Measurements from ENCODE around the gene PLN.

The PLN gene

DNA sequence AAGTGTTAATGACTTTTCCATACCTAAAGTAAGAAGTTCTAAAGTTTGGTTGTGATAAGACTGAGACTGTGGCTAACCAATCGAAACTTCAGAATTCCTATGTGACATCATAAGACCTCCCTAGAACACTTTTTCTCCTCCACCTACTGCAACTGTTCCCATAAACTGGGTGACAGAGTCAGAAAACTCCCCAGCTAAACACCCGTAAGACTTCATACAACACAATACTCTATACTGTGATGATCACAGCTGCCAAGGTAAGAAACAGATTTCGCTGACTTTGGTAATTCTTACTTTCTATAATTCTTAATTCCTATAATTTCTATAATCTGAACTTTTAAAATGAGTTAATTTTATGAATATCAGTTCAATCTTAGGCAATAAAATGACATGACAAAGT is at the start of gene PLN:
PLN (plus strand) TSS at position 161 of the 400 bp plus-strand sequence. CDS start 10,626 bp downstream, outside the sequence.
- DNase-seq = no peak

DNA sequence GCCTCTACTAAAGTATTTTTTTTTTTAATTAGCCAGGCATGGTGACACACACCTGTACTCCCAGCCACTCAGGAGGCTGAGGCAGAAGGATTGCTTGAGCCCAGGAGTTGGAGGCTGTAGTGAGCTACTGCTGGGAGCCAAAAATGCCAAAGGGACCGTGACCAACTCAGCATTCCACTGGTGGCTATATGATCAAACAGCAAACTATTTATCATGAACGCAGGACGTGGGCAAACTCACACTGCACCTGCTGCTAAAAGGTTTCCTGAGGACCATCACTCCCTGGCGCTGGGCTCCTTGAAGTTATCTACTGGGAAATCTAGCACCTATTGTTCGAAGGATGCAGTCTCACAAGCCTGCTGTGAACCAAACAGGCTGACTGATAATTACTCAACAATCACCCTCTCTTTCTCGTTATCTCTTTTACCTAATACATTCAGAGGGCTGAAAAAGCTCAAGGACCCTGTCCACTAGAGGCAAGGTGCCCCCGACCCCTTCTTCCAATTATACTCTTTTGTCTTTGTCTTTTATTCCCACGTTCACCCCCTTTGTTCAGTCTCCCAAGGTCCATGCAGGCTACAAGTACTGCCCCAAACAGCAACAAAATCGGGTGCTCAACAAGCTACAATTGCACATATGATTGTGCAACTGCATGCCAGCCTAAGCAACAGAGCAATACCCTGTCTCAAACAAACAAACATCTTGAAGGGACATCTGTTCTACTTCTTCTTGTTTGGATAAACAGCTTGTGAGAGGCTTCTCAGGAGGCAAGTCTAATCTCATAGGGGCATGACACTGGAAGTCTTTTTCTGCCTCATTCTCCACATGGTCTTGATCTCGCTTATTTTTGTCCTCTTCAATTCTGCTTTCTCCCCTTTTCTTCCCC is 47.7 kb upstream of the PLN start:
- DNase-seq = no peak

DNA sequence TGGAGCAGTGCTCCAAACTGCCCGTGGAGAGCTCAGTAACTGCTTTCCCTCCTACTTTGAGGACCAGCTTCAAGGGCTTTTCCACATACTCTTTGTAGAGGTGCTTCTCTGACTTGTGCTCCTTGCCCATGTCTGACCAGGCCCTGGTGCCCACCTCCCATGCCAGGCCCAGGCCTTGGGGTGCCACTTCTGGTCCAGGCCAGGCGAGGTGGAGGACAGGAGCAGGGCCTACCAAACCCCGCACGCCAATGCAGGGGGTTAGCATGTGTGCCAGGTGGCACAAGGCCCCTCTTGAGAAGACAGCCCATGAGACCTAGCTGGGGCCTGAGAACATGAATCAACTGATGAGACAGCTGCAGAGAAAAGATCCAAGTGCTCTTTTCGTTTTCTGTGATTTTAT is 47.0 kb upstream of the PLN start:
- DNase-seq = no peak

DNA sequence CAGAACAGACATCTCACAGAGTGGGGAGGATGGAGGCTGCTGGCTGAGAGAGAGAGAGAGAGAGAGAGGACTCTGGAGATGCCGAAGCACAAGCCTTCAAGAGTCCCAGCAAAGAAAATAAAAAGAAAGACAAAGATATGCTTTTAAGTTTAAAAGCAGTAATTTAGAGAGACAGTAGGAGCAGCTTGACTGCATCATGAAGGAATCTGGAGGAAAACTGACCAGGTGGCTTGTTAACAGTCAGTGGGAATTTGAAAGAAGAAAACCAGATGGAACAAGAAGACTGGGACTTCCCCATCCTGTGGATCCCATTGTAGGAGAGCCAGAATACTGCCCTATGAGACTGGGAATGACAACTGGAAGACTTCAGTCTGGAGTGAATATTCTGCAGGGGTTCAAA is 46.3 kb upstream of the PLN start:
- DNase-seq = no peak

DNA sequence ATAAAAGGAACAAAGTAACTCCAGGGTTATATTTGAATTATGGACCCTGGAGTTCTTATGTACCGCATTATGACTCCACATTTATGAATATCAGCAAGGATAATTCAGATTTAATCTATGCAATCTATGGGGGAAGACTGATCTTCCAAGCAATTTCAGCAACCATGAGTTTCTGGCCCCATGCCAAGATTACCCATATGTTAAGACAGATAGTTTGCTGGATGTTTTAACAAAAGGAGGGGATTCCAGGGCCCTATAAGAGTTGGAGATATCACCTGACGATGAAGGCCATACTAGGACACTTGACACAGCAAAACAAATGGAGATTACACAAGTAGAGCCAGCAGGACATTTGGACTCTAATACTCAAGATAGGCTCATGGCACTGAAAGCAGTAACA is 45.9 kb upstream of the PLN start:
- no peak for DNase-seq

DNA sequence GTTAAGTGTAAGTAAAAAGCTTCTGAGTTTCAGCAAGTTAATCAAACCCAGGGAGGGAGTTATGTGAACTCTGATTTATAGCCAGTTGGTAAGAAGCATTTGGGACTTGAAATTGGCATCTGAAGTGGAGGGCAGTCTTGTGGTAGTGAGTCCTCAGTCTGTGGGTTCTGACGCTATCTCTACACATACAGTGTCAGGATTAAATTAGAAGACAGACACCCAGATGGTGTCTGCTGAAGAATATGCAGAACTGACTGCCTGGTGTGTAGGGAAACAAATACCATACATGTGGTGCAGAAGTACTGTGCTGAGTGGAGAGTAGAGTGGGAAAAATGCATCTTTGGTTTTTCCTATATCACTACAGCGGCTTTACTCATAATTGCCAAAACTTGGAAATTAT is 43.5 kb upstream of the PLN start:
- DNase-seq = no peak

DNA sequence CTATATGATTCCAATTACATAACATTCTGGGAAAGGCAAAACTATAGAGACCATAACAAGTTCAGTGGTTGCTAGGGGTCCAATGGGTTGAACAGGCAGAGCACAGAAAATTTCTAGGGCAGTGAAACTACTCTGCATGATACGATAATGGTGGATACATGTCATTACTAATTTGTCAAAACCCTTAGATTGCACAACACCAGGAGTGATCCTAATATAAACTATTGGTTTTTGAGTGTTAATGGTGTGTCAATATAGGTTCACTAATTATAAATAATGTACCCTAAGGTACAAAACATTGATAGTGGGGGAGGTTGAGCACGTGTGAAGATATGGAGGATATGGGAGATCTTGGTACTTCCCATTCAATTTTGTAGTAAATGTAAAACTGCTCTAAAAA is 42.4 kb upstream of the PLN start:
- DNase-seq = no peak

DNA sequence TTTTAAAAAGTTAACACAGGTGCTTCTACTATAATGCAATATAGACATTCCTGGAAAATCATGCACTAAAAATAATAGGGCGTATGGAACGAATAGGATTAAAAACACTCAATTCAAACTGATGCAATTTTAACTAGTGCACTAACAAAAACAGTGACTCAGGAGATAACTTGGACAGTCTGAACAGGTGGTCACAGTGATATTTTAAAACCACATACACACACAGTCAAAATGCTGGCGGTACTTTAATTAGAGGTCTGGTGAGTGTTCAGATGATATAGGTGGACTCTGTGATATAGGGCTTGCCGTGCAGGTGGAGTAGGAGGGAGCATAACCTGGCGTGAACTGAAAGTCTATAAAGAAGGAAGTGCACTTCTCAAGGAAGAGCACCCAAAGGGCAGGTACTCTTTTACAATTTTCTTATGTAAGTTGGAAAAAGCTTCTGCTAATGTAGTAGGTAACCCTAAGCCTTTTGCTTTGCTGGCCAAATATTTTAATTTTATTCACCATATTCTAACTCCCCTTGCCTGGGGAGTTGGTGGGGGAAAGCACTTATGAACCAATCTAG is 41.9 kb upstream of the PLN start:
- no peak for DNase-seq

DNA sequence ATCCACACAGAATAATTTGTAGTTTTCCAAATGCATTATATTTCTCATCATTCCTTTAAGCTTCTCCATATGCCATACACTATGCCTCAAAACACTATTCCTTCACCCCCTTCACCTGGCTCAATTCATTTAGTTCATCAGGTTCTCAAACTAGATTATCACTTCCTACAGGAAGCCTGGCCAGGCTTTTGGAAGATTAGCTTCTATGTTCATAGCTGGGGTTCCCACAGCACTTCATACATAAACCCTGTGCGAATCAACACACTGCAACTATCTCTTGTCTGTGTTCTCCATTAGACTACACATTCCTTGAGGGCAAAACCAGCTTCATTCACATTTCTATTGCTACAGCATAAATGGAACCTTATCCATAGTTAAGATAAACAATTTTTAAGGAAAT is 40.5 kb upstream of the PLN start:
- no peak for DNase-seq

DNA sequence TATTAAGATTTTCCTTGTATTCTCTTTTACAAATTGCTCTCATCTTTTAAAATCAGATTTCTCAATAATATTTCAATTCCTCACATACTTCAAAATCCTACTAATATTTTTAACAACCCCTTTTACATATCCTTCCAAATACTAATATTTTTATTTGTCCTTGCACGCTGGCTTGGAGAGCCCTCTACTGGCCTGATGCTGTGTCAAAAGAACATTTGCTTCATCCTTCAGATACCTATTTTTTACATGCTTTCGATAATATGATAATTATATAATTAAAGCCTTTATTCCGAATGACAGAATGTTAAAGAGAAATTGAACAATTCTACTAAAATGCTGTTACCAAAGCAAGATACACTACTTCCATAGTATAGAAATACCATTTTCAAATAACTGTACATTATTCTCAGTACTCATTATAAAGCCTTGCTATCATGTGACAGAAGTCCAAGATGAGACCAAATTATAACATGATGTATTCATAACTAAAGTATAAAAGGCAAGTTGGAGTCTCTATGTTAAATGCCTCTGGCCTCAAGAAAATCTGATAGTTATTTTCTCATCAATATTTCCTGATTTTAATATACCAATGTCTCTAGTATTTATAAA is 39.0 kb upstream of the PLN start:
- DNase-seq = peak in 1 of 2 experiments; percentile 9

DNA sequence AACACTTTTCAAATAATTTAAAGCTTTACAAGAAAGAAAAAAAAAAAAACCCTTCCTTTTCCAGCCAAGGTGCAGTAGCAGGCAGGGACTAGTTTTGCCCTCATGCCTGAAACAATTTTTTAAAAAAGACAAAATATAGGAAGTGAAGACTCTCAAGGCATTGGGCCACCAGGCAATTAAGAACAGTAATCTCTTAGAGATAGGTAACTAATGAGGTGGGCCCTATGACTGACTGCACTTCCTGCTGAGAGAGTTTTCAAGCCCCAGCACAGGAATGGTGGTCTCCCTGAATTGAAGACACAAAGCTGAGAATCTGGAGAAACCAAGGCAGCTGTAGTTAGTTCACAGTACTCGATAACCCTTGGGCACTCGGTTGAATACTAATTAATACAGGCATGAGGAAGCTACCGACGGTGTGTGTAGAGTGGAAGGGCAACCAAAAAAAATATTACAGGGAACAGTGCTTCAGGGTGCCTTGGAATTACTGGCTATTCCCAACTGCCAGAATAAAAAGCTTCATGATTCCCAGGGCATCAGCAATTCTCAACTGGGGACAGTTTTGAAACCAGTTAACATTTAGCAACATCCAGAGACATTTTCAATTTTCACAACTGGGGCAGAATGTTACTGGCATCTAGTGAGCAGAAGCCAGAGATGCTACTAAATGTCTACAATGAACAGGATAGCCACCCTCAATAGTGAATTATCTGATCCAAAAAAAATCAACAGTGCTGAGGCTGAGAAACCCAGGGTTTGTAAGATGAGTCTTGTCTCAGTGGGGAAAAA is 36.0 kb upstream of the PLN start:
- no peak for DNase-seq

DNA sequence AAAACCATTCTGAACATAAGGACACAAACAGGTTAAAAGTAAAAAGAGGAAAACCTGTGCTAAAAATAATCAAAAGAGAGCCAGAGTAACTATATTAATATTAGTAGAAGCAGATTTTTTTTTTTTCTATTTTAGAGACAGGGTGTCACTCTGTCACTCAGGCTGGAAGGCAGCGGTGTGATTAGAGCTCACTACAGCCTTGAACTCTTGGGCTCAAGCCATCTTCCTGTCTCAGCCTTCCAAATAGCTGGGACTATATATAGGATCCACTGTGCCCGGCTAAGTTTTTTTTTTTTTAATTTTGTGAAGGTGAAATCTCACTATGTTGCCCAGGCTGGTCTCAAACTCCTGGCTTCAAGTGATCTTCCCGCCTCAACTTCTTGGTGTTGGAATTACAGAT is 33.4 kb upstream of the PLN start:
- DNase-seq = no peak

DNA sequence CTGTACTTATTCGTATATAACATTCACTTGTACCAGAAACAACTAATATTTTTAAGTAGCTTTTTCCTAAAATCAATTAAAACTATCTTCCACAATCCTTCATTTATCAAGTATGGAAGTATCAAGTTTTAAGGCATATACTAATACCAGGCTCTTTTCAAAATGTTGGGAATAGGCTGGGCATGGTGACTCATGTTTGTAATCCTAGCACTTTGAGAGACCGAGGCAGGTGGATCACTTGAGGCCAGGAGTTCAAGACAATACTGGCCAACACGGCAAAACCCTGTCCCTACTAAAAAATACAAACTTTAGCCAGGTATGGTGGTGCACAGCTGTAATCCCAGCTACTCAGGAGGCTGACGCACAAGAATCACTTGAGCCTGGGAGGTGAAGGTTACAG is 25.7 kb upstream of the PLN start:
- no peak for DNase-seq

DNA sequence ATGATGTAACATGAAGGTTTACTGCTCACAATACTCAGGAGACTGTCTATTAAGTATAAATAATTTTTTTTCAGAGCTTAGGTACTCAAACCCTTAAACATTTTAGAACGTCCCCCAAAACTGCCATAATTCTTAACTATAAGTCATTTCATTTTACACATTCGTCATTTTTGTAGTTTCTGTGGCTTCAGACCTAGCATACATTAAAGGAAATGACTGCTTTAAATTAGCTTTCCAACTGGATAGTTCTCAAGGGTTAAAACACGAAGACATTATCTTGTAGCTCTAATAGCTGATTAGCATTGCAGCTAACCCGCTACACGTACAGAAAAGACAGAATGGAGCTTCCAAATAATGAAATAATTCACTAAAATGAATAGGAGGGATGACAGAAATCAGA is 24.9 kb upstream of the PLN start:
- DNase-seq = no peak

DNA sequence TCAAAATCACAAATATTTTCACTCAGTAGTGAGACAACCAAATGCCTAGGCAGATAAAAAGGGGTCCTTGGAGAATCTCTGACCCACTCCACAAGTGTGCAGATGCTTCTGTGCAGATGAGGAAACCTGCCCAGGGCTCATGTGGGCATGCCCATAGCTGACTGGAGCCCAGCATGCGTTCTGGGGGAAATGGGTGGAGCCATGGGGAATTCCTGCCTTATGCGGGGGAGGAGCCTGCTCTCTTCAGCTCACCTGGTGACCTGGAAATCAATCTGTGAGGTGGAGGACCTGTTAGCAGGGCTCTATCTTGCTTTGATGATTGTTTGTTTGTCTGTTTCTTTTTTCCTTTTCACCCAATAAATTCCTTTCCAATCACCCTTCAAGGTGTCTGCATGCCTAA is 23.4 kb upstream of the PLN start:
- DNase-seq = no peak

DNA sequence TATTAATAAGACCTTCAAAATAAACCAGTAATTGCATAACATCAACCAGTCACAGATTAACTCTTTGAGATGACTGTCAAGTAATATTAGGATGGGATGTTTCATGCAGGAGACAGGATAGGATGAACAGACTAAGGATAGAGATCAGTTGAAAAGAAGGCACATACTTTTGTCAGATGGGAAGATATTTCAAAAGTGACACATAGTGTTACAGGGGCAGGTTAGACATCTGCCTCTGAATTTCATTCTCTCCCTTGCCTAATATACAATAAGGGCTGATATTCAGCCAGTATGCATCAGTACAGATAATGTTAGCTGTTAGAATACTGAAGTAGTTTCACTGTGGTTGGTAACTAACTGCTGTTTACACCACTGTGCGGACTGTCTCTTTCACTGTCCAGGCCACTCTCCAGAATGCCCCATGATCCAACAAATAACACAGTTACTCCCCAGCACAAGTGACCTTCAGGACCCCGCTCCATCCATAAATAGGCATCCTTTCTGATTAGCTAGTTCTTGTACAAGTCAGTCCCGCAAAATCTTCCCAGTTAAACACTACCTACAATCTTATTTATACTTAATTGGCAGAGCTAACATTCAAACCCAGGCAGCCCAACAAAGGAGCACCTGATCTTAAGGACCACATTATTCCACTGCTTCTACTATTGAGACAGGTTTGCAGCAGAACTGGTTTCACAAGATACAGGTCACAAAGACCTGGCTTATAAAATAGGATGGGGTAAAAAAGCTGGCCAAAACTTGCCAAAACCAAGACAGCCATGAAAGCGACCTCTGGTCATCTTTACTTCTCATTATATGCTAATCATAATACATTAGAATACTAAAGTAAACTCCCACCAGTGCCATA is 21.9 kb upstream of the PLN start:
- no peak for DNase-seq

DNA sequence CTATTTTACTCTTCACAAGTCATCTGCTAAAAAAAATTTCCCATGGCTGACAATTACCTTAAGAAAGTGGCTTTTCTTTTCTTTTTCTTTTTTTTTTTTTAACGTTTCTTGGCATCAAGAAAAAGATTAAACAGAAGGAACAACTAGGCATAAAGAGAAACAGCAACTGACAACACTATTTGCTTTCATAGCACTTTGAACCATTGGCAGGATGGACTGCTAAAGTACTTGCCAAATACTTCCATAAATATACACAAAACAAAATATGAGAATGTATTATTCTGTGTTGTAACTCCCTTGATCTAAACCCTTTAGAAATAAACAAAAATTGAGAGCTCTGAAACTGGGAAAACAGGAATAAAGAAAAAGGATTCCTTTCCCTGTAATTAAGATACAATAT is 20.0 kb upstream of the PLN start:
- no peak for DNase-seq

DNA sequence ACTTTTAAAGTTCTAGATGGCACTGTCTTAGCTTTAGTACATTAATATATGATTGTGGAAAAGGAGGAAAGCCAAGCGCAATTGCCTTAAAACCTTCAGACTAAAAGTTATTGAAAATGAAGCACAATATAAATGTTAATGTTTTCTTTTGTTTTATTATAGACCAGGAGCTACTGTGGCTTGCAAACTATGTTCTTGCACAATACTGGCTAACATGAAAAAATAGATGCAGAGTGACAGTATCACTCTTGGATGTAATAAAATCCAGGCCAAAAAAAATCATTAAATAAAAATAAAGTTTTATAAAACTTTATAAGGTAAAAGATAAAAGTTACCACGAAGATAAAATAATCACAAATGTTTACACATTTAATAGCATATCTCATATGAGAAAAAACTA is 18.3 kb upstream of the PLN start:
- DNase-seq = no peak

DNA sequence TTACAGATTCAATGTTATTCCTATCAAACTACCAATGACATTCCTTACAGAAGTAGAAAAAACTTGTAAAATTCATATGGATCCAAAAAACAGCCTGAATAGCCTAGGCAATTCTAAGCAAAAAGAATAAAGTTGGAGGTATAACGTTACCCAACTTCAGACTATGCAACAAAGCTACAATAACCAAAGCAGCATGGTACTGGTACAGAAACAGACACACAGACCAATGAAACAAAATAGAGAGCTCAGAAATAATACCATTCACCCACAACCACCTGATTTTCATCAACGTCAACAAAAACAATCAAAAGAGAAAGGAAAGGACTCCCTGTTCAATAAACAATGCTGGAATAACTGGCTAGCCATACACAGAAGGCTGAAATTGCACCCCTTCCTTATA is 17.2 kb upstream of the PLN start:
- no peak for DNase-seq

DNA sequence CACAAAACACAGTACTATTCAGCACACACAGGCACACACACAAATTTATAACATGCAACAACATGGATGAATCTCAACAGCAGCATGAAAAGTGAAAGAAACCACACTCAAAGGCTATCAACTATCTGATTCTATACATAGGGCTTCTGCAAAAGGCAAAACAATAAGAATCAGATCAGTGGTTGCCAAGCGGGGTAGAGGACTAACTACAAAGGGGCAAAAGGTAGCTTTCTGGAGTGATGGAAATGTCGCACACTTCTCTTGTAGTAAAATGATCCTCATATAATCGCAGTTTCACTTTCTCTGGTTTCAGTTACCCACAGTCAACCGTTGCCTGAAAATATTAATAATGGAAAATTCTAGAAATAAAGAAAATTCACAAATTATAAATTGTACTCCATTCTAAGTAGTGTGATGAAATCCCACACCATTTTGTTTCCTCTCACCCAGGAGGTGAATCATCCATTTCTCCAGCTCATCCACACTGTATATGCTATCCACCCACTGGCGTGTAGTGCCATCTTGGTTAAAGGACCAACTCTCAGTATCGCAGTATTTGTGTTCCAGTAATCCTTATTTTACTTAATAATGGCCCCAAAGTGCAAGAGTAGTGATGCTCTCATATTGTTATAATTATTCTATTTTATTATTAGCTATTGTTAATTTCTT is 12.8 kb upstream of the PLN start:
- no peak for DNase-seq

DNA sequence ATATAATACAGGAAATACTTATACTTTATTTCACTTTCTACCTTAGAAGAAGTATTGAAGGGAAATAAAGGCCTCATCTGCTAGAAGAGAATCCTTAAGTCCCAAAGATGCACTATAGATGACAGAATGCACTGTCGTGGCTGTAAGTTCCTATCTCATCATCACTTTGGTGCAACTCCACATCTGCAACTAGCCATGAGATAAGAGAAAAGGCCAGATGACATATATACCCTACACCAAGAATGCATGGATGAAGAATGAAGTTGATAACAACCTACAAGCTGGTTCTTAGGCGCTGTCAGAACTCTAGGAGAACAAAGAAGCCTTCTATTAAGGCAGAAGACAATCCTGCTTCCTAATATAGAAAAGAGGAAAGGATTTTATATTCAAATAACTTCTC is 11.6 kb upstream of the PLN start:
- no peak for DNase-seq

DNA sequence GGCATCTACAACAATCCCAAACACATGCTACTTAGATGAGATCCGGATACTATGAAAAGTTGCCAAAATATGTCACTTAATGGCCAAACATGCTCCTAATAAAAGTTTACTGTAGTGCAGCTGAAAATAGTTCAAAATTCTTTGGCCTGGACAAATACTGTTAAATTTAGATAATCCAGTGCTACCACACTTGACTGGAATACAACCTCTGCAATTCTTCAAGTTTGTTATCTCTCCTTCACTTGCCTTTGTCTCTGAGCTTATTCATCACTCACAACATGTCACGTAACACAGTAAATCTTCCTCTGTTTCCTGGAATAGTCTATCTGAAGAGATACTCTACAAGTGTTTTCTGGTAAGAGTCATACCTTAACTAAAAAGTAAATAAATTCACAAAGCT is 10.5 kb upstream of the PLN start:
- no peak for DNase-seq

Data from NCI-H1930 (cell line).